GM21529 (cell line): ENCODE results near the gene SEMA4A.
"Not testable (repeated sequence)": the region's sequence is repeated elsewhere in the genome, so short reads cannot be mapped to it uniquely, and the experiment has no call there.

Experiments used
- ATAC-seq: cut with Tn5 transposase; IDR thresholded peaks from one replicate; pipeline ENCODE4 v1.9.1; 2021; ENCODE audit not compliant: unreplicated experiment

SEMA4A gene

DNA sequence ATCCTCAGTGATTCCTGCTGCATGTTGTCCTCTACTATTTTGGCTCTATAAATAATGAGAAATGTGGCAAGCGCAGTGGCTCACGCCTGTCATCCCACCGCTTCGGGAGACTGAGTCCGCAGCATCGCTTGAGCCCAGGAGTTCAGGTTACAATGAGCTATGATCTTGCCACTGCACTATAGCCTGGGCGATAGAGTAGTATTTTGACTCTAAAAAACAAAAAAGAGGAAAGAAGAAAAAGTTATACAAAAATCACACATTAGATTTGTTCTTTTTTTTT is 39.8 kb downstream of the SEMA4A start:
- ATAC-seq = no peak

- peak; percentile 94 for ATAC-seq
These were observed 40.3 kb downstream of the SEMA4A start, which contains the start of gene SLC25A44 for GRCh38 chr1:156193488-156194299. TSS of gene SLC25A44 (plus strand) at chr1:156194104. CDS start at chr1:156199848, 5,744 bp downstream.

DNA sequence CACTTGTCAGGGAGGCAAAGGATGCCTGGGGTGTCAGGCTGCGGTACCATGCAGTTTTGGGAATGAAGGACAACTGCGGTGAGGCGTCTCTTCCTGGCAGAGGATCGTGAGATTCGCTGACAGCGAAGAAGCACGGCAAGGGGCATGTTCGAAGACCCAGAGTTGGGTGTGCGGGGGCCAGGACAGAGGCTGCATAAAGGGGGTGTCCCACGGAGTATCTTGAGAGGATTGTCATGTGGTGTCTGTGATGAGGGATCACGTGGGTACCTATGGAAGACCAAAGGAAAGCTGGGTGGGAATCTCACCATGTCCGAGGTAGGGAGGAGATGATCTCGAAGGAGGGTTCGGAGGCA is 40.9 kb downstream of the SEMA4A start:
- ATAC-seq = no peak

- no peak for ATAC-seq
These were observed 42.5 kb downstream of the SEMA4A start for GRCh38 chr1:156195853-156196252.

- no peak for ATAC-seq
These were observed 43.1 kb downstream of the SEMA4A start for GRCh38 chr1:156196445-156196844.

GRCh38 chr1:156198831-156199349 is 45.5 kb downstream of the SEMA4A start:
- no peak for ATAC-seq

DNA sequence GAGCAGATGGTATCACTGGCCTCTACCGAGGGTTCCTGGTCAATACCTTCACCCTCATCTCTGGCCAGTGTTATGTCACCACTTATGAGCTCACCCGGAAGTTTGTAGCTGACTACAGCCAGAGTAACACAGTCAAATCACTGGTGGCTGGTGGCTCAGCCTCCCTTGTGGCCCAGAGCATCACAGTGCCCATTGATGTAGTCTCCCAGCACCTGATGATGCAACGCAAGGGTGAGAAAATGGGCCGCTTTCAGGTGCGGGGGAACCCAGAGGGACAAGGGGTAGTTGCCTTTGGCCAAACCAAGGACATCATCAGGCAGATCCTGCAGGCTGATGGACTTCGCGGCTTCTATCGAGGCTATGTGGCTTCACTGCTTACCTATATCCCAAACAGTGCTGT is 46.7 kb downstream of the SEMA4A start:
- no peak for ATAC-seq

DNA sequence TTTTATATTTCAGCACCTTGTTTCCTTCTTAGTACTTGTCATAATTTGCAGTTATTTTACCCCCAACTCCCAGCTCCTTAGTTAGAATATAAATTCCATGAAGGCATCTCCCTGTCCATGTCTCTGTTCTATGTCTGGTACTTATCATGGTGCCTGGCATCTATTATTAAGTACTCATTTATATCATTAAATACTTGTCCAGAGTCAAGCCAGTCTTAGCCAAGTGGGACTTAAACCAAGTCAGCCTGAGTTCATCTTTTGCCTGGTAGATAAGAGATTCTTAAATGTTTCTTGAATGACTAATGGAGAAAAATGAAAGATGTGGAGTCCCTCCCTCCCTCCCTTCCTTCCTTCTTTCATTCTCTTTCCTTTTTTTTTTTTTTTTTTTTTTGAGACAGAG is 49.9 kb downstream of the SEMA4A start:
- no peak for ATAC-seq

DNA sequence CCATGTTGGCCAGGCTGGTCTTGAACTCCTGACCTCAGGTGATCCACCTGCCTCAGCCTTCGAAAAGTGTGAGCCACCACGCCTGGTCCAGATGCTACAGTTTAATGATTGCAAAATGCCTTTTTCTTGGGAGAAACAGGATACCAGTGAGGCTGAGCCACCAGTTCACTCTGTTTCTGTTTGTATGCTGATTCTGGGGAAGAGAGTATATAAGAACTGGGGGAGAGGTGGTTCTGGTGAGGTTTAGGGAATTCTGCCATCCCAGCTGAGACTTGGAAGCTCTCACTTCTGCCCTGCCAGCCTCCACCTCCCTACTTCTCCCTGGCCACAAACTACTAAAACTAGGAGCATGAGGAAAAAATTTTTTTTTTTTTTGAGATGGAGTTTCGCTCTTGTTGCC is 51.3 kb downstream of the SEMA4A start:
- no peak for ATAC-seq

- no peak for ATAC-seq
These were observed 57.9 kb downstream of the SEMA4A start for GRCh38 chr1:156211243-156211642.

- no peak for ATAC-seq
These were observed 58.7 kb downstream of the SEMA4A start for GRCh38 chr1:156212130-156212529.

DNA sequence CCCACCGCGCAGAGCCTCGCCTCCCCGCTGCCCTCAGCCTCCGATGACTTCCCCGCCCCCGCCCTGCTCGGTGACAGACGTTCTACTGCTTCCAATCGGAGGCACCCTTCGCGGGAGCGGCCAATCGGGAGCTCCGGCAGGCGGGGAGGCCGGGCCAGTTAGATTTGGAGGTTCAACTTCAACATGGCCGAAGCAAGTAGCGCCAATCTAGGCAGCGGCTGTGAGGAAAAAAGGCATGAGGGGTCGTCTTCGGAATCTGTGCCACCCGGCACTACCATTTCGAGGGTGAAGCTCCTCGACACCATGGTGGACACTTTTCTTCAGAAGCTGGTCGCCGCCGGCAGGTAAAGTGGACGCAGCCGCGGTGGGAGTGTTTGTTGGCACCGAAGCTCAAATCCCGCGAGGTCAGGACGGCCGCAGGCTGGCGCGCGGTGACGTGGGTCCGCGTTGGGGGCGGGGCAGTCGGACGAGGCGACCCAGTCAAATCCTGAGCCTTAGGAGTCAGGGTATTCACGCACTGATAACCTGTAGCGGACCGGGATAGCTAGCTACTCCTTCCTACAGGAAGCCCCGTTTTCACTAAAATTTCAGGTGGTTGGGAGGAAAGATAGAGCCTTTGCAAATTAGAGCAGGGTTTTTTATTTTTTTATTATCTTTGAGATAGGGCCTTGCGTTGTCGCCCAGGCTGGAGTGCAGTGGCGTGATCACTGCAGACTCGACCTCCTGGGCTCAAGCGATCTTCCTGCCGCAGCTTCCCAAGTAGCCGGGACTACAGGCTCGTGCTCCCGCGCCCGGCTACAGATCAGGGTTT is 59.7 kb downstream of the SEMA4A start, which contains the start of gene PMF1:
TSS of gene PMF1 (plus strand) at position 175 of the 811 bp plus-strand sequence. CDS start at position 184, 9 bp downstream.
- ATAC-seq = peak; percentile 86

DNA sequence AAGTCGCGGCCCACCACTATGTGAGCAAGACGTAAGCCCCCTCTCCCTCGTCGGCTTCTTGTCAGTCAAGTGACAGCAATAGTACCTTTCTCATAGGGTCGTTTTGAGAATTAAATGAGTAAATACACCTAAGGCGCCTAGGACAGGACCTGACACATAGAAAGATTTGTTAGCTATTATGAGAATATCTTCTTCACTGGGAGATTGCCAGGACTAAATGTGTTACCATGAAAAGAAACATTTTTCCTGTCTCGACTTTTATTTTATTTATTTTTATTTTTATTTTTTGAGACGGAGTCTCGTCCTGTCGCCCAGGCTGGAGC is 60.2 kb downstream of the SEMA4A start:
- ATAC-seq = no peak

- no peak for ATAC-seq
These were observed 60.8 kb downstream of the SEMA4A start for GRCh38 chr1:156214024-156214748.

DNA sequence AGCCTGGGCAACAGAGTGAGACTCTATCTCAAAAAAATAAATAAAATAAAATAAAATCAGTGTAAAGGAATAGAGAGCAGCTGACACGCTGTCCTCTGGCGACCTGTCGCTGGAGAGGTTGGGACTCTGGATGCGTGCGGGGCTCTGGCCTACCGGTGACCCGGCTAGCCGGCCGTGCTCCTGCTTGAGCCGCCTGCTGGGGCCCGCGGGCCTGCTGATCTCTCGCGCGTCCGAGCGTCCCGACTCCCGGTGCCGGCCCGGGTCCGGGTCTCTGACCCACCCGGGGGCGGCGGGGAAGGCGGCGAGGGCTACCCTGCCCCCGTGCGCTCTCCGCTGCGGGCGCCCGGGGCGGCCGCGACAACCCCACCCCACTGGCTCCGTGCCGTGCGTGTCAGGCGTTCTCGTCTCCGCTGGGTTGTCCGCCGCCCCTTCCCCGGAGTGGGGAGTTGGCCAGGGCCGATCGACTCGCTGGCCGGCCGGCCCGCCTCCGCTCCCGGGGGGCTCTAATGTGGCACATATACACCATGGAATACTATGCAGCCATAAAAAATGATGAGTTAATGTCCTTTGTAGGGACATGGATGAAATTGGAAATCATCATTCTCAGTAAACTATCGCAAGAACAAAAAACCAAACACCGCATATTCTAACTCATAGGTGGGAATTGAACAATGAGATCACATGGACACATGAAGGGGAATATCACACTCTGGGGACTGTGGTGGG is 63.1 kb downstream of the SEMA4A start:
- not testable (repeated sequence) for ATAC-seq

DNA sequence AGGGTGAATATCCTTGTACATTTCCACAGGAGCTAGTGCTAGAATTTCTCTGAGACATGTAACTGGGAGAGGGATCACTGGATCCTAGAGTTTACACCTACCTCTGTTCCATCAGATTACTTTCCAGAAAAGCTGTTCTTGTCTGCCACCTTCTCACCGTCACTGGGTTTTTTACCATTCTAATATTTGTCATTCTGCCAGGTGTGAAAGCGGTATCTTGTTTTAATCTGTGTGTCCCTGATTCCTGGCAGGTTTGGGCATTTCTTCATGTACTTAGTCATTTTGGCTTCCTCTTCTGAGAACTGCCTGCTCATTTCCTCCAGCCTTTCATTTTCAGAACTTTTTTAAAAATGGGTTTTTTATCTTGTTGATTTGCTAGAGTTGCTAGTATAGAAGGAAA is 64.5 kb downstream of the SEMA4A start:
- no peak for ATAC-seq

GRCh38 chr1:156220226-156220625 is 66.8 kb downstream of the SEMA4A start:
- no peak for ATAC-seq

GRCh38 chr1:156221986-156222692 is 68.8 kb downstream of the SEMA4A start:
- ATAC-seq = no peak

- ATAC-seq = peak; percentile 11
These were observed 72.3 kb downstream of the SEMA4A start for GRCh38 chr1:156225677-156226014.

DNA sequence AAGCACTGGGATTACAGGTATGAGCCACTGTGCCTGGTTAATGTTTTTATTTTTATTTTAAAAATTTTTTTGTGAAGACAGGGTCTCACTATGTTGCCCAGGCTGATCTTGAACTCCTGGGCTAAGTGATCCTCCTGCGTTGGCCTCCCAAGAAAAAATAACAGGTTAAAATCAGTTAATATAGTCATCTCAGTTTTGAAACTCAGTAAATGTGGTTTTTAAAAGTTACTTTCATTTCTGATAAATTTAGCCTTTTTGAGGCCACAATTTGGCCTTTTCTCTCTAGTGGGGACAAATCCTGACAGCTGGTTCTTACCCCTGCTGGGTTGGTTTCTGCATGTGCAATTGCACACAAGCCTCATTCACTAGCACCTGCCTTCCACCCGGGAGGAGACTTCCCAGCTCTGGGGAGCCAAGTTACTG is 72.7 kb downstream of the SEMA4A start:
- peak; percentile 81 for ATAC-seq
